Measurements from ENCODE around the gene GUCD1. TPM values are rescaled to one million over a fixed set of nuclear protein-coding genes. Genes with fewer than 3 reads are reported as not detected.

The GUCD1 gene
- total and polyA plus RNA-seq, 2 of the 13 experiments (the other 11 are each of a cell fraction or from before 2014, with no cell fraction given) = 128 to 245 TPM

DNA sequence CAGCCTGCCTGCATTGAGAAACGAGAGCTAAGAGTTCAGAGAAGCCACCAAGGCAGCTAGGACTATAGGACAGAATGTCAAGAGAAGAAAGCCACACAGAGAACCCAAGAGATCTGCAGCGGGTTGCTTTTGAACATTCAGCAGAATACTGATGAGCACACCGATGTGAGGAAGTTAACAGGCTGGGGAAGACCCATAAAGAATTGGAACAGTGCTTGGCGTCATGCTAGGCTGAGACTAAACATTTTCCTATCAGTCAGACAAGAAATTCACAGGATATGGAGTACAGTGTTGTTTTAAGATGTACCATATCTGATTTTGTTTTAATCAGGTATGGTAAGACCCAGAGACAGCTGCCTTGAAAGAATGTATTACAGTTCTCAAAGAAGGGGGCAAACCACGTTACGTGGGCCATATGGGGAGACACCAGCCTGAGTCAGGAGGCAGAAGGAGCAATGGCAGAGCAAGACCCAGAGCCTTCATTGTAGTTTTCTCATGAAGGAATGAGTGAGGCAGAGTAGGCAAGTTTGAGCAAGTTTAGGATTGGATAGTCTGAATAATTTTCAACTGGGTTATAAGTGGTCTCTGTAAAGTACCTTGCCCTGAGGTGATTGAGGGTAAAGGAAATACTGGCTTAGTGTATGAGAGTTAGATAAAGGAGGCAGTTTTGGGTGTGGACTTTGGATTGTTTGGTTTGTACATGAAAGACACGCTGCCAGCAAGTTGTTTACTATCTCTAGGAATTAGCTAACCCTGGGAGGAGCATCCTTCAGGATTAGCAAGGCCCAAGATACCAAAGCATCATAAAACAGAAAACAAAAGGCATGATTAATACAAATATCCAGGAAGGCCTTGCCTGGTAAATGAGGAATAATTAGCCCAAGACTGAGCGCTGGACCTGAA, 23.7 kb upstream of the GUCD1 start (continued):
- 0 out of 2 replicates have a peak, but pooled peaks have one; percentile 26 for TF ChIP-seq ZNF280D (CRISPR knock-in tag; IDR thresholded peaks at IDR 0.05)
- TF ChIP-seq THAP11 (CRISPR knock-in tag; IDR thresholded peaks at IDR 0.05) = peak; percentile 55; the same call in 1 of the 2 replicates
- TF ChIP-seq MTA3 (CRISPR knock-in tag; IDR thresholded peaks at IDR 0.05) = no peak
- TF ChIP-seq SIX4 (CRISPR knock-in tag; IDR thresholded peaks at IDR 0.05) = peak; percentile 62
- peak; percentile 79 for TF ChIP-seq ARID3A (IDR thresholded peaks at IDR 0.05; ENCODE audit: low read depth, low read length)
- TF ChIP-seq HNF4A (CRISPR knock-in tag; IDR thresholded peaks at IDR 0.05) = peak; percentile 99
- TF ChIP-seq, protein P1, sequence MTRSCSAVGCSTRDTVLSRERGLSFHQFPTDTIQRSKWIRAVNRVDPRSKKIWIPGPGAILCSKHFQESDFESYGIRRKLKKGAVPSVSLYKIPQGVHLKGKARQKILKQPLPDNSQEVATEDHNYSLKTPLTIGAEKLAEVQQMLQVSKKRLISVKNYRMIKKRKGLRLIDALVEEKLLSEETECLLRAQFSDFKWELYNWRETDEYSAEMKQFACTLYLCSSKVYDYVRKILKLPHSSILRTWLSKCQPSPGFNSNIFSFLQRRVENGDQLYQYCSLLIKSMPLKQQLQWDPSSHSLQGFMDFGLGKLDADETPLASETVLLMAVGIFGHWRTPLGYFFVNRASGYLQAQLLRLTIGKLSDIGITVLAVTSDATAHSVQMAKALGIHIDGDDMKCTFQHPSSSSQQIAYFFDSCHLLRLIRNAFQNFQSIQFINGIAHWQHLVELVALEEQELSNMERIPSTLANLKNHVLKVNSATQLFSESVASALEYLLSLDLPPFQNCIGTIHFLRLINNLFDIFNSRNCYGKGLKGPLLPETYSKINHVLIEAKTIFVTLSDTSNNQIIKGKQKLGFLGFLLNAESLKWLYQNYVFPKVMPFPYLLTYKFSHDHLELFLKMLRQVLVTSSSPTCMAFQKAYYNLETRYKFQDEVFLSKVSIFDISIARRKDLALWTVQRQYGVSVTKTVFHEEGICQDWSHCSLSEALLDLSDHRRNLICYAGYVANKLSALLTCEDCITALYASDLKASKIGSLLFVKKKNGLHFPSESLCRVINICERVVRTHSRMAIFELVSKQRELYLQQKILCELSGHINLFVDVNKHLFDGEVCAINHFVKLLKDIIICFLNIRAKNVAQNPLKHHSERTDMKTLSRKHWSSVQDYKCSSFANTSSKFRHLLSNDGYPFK (CRISPR knock-in tag; IDR thresholded peaks at IDR 0.05; ENCODE audit: borderline replicate concordance) = no peak
- peak; percentile 69 for TF ChIP-seq SKI (IDR thresholded peaks at IDR 0.05; ENCODE audit: partially characterized antibody)
- peak; percentile 84 for TF ChIP-seq ZNF614 (CRISPR knock-in tag; IDR thresholded peaks at IDR 0.05; ENCODE audit: borderline replicate concordance)
- 0 out of 2 replicates have a peak, but pooled peaks have one; percentile 20 for TF ChIP-seq KMT2B (CRISPR knock-in tag; IDR thresholded peaks at IDR 0.05)
- TF ChIP-seq, protein P2, sequence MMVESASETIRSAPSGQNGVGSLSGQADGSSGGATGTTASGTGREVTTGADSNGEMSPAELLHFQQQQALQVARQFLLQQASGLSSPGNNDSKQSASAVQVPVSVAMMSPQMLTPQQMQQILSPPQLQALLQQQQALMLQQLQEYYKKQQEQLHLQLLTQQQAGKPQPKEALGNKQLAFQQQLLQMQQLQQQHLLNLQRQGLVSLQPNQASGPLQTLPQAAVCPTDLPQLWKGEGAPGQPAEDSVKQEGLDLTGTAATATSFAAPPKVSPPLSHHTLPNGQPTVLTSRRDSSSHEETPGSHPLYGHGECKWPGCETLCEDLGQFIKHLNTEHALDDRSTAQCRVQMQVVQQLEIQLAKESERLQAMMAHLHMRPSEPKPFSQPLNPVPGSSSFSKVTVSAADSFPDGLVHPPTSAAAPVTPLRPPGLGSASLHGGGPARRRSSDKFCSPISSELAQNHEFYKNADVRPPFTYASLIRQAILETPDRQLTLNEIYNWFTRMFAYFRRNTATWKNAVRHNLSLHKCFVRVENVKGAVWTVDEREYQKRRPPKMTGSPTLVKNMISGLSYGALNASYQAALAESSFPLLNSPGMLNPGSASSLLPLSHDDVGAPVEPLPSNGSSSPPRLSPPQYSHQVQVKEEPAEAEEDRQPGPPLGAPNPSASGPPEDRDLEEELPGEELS (CRISPR knock-in tag; IDR thresholded peaks at IDR 0.05) = peak; percentile 99
- peak; percentile 70 for TF ChIP-seq IRF2 (CRISPR knock-in tag; IDR thresholded peaks at IDR 0.05)
- TF ChIP-seq DMAP1 (CRISPR knock-in tag; IDR thresholded peaks at IDR 0.05) = peak; percentile 76; the same call in 1 of the 2 replicates
- TF ChIP-seq, protein P3, sequence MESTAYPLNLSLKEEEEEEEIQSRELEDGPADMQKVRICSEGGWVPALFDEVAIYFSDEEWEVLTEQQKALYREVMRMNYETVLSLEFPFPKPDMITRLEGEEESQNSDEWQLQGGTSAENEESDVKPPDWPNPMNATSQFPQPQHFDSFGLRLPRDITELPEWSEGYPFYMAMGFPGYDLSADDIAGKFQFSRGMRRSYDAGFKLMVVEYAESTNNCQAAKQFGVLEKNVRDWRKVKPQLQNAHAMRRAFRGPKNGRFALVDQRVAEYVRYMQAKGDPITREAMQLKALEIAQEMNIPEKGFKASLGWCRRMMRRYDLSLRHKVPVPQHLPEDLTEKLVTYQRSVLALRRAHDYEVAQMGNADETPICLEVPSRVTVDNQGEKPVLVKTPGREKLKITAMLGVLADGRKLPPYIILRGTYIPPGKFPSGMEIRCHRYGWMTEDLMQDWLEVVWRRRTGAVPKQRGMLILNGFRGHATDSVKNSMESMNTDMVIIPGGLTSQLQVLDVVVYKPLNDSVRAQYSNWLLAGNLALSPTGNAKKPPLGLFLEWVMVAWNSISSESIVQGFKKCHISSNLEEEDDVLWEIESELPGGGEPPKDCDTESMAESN (CRISPR knock-in tag; conservative IDR thresholded peaks at IDR 0.05) = 0 out of 2 replicates have a peak, but pooled peaks have one; percentile 17
- TF ChIP-seq ZC3H4 (CRISPR knock-in tag; IDR thresholded peaks at IDR 0.05; ENCODE audit: borderline replicate concordance) = peak; percentile 87
